ENCODE results near the gene NHSL2.

- TF ChIP-seq CTCF (IDR thresholded peaks at IDR 0.05) (no peak), ZFX (IDR thresholded peaks at IDR 0.05; ENCODE audit: borderline replicate concordance) (no peak)
These were observed 25.5 kb upstream of the NHSL2 start for GRCh38 chrX:71885099-71885498.

Measured in 22Rv1 (cell line).